ENCODE measurements around the gene MRC1.
"Not testable (repeated sequence)": the region's sequence is repeated elsewhere in the genome, so short reads cannot be mapped to it uniquely, and the experiment has no call there.

MRC1 gene

GRCh38 chr10:17950726-17951125, 141.6 kb downstream of the MRC1 start:
- H3K27me3 ChIP-seq (ENCODE audit: insufficient read depth, low read length, poor library complexity): no peaks in the 10 kb centered on the region
- no peaks in the 10 kb centered on the region for H3K79me2 ChIP-seq (ENCODE audit: insufficient read depth, low read length)
- no peak overlapping the region for H3K4me2 ChIP-seq (ENCODE audit: insufficient read depth, low read length)
- no peaks in the 10 kb centered on the region for H3K4me1 ChIP-seq (ENCODE audit: insufficient read depth, low read length)
- H3K36me3 ChIP-seq (ENCODE audit: insufficient read depth, low read length): no peaks in the 10 kb centered on the region
- no peaks in the 10 kb centered on the region for H3K9me3 ChIP-seq (ENCODE audit: insufficient read depth, low read length, severe bottlenecking)
- no peaks in the 10 kb centered on the region for H4K20me1 ChIP-seq (ENCODE audit: insufficient read depth, low read length)
- no peak overlapping the region for H3K9ac ChIP-seq (ENCODE audit: low read depth, low read length)
- H3K27ac ChIP-seq (ENCODE audit: low read length): no peak overlapping the region
- no peak for TF ChIP-seq EZH2 (IDR thresholded peaks at IDR 0.05; ENCODE audit: borderline replicate concordance, low read depth, low read length, severe bottlenecking)
- TF ChIP-seq, protein P1, sequence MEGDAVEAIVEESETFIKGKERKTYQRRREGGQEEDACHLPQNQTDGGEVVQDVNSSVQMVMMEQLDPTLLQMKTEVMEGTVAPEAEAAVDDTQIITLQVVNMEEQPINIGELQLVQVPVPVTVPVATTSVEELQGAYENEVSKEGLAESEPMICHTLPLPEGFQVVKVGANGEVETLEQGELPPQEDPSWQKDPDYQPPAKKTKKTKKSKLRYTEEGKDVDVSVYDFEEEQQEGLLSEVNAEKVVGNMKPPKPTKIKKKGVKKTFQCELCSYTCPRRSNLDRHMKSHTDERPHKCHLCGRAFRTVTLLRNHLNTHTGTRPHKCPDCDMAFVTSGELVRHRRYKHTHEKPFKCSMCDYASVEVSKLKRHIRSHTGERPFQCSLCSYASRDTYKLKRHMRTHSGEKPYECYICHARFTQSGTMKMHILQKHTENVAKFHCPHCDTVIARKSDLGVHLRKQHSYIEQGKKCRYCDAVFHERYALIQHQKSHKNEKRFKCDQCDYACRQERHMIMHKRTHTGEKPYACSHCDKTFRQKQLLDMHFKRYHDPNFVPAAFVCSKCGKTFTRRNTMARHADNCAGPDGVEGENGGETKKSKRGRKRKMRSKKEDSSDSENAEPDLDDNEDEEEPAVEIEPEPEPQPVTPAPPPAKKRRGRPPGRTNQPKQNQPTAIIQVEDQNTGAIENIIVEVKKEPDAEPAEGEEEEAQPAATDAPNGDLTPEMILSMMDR (IDR thresholded peaks at IDR 0.05; ENCODE audit: borderline replicate concordance, extremely low read depth, low read length, poor library complexity, severe bottlenecking): no peak
- DNase-seq: no peak
- H3K4me3 ChIP-seq (ENCODE audit: low read depth in 1 of 2, low read length in 2 of 2): no peak overlapping the region
- H2AFZ ChIP-seq (ENCODE audit: low read depth, low read length): no peak overlapping the region
- no peak for ATAC-seq (ENCODE audit: insufficient read depth, low read depth)

GRCh38 chr10:17951868-17952371, 142.8 kb downstream of the MRC1 start, which contains the start of gene SLC39A12:
Gene SLC39A12, plus strand, starts transcription at chr10:17951918. Its CDS starts 1,359 bp downstream, at chr10:17953277.
- H3K4me3 ChIP-seq (ENCODE audit: low read depth in 1 of 2, low read length in 2 of 2): no peak within 1 kb of the TSS
- no peaks in the 10 kb centered on the region for H3K4me1 ChIP-seq (ENCODE audit: insufficient read depth, low read length)
- TF ChIP-seq EZH2 (IDR thresholded peaks at IDR 0.05; ENCODE audit: borderline replicate concordance, low read depth, low read length, severe bottlenecking): no peak
- TF ChIP-seq, protein P1 (IDR thresholded peaks at IDR 0.05; ENCODE audit: borderline replicate concordance, extremely low read depth, low read length, poor library complexity, severe bottlenecking): no peak
- H3K9ac ChIP-seq (ENCODE audit: low read depth, low read length): no peak within 1 kb of the TSS
- H4K20me1 ChIP-seq (ENCODE audit: insufficient read depth, low read length): no peaks in the 10 kb centered on the region
- no peaks in the 10 kb centered on the region for H3K79me2 ChIP-seq (ENCODE audit: insufficient read depth, low read length)
- no peaks in the 10 kb centered on the region for H3K27me3 ChIP-seq (ENCODE audit: insufficient read depth, low read length, poor library complexity)
- no peaks in the 10 kb centered on the region for H3K9me3 ChIP-seq (ENCODE audit: insufficient read depth, low read length, severe bottlenecking)
- H2AFZ ChIP-seq (ENCODE audit: low read depth, low read length): no peak within 1 kb of the TSS
- H3K27ac ChIP-seq (ENCODE audit: low read length): no peak within 1 kb of the TSS
- H3K36me3 ChIP-seq (ENCODE audit: insufficient read depth, low read length): no peaks in the 10 kb centered on the region
- no peak within 1 kb of the TSS for H3K4me2 ChIP-seq (ENCODE audit: insufficient read depth, low read length)
- ATAC-seq (ENCODE audit: insufficient read depth, low read depth): no peak
- DNase-seq: no peak

DNA sequence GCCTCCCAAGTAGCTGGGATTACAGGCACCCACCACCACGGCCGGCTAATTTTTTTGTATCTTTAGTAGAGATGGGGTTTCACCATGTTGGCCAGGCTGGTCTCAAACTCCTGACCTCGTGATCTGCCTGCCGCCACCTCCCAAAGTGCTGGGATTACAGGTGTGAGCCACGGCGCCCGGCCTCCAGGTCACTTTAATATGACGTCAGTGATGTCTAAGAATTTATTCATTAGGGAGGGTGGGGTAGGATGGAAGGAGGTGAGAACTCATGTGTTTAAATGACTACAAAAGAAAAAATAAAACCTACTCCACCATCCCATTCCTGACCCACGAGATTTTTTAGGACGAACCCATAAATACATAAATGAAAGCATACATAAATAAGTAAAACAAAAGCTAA, 145.2 kb downstream of the MRC1 start:
- H3K27ac ChIP-seq (ENCODE audit: low read length); H3K4me2 ChIP-seq (ENCODE audit: insufficient read depth, low read length); H3K9me3 ChIP-seq (ENCODE audit: insufficient read depth, low read length, severe bottlenecking); H3K4me3 ChIP-seq (ENCODE audit: low read depth in 1 of 2, low read length in 2 of 2); H3K4me1 ChIP-seq (ENCODE audit: insufficient read depth, low read length); DNase-seq; H3K9ac ChIP-seq (ENCODE audit: low read depth, low read length); H3K27me3 ChIP-seq (ENCODE audit: insufficient read depth, low read length, poor library complexity); H2AFZ ChIP-seq (ENCODE audit: low read depth, low read length); H3K79me2 ChIP-seq (ENCODE audit: insufficient read depth, low read length); ATAC-seq (ENCODE audit: insufficient read depth, low read depth); H4K20me1 ChIP-seq (ENCODE audit: insufficient read depth, low read length); H3K36me3 ChIP-seq (ENCODE audit: insufficient read depth, low read length): not testable (repeated sequence)

GRCh38 chr10:17954861-17955260, 145.7 kb downstream of the MRC1 start:
- no peaks in the 10 kb centered on the region for H3K79me2 ChIP-seq (ENCODE audit: insufficient read depth, low read length)
- no peak overlapping the region for H2AFZ ChIP-seq (ENCODE audit: low read depth, low read length)
- TF ChIP-seq, protein P1 (IDR thresholded peaks at IDR 0.05; ENCODE audit: borderline replicate concordance, extremely low read depth, low read length, poor library complexity, severe bottlenecking): no peak
- TF ChIP-seq EZH2 (IDR thresholded peaks at IDR 0.05; ENCODE audit: borderline replicate concordance, low read depth, low read length, severe bottlenecking): no peak
- no peak overlapping the region for H3K9ac ChIP-seq (ENCODE audit: low read depth, low read length)
- no peak overlapping the region for H3K27ac ChIP-seq (ENCODE audit: low read length)
- H3K36me3 ChIP-seq (ENCODE audit: insufficient read depth, low read length): no peaks in the 10 kb centered on the region
- H3K9me3 ChIP-seq (ENCODE audit: insufficient read depth, low read length, severe bottlenecking): peaks cover 3% of the 10 kb centered on the region
- H4K20me1 ChIP-seq (ENCODE audit: insufficient read depth, low read length): no peaks in the 10 kb centered on the region
- H3K4me1 ChIP-seq (ENCODE audit: insufficient read depth, low read length): no peaks in the 10 kb centered on the region
- no peak for ATAC-seq (ENCODE audit: insufficient read depth, low read depth)
- no peaks in the 10 kb centered on the region for H3K27me3 ChIP-seq (ENCODE audit: insufficient read depth, low read length, poor library complexity)
- DNase-seq: no peak
- no peak overlapping the region for H3K4me3 ChIP-seq (ENCODE audit: low read depth in 1 of 2, low read length in 2 of 2)
- H3K4me2 ChIP-seq (ENCODE audit: insufficient read depth, low read length): no peak overlapping the region
